ENCODE results near the gene ZIC3. TPM values are rescaled to one million over a fixed set of nuclear protein-coding genes. Genes with fewer than 3 reads are reported as not detected.

Gene ZIC3
- total and polyA plus RNA-seq, 2 experiments from 2014 or later, result 30.8 to 84.4 TPM

Small RNA genes lying within 50 kb of the gene (small RNA-seq; reads per million reads assigned to genes)
- gene RN7SL325P (ENCODE audit: low replicate concordance), result not detected
